NCI-H2196 (cell line): ENCODE measurements around the gene TTC29.
"Not testable (repeated sequence)": the region's sequence is repeated elsewhere in the genome, so short reads cannot be mapped to it uniquely, and the experiment has no call there.

Experiments
- DNase-seq: peaks from one replicate; lab custom pipeline; 2025; ENCODE audit not compliant: unreplicated experiment; lab: John Stamatoyannopoulos, UW

TTC29 gene

GRCh38 chr4:146883070-146883469, 62.6 kb downstream of the TTC29 start:
- DNase-seq = no peak

GRCh38 chr4:146857298-146857697, 88.4 kb downstream of the TTC29 start:
- no peak for DNase-seq

- DNase-seq = no peak
These were observed 89.9 kb downstream of the TTC29 start for GRCh38 chr4:146855761-146856160.

- DNase-seq = no peak
These were observed 93.3 kb downstream of the TTC29 start for GRCh38 chr4:146852360-146852759.

GRCh38 chr4:146847345-146847744, 98.3 kb downstream of the TTC29 start:
- DNase-seq = no peak

GRCh38 chr4:146846882-146847281, 98.8 kb downstream of the TTC29 start:
- DNase-seq = no peak

- DNase-seq = no peak
These were observed 100.9 kb downstream of the TTC29 start for GRCh38 chr4:146844761-146845160.

GRCh38 chr4:146842876-146843275, 102.8 kb downstream of the TTC29 start:
- DNase-seq = no peak

- no peak for DNase-seq
These were observed 104.9 kb downstream of the TTC29 start for GRCh38 chr4:146840731-146841130.

GRCh38 chr4:146835096-146835495, 110.6 kb downstream of the TTC29 start:
- no peak for DNase-seq

- DNase-seq = no peak
These were observed 111.2 kb downstream of the TTC29 start for GRCh38 chr4:146834263-146835034.

- no peak for DNase-seq
These were observed 112.1 kb downstream of the TTC29 start for GRCh38 chr4:146833530-146833929.

- not testable (repeated sequence) for DNase-seq
These were observed 122.7 kb downstream of the TTC29 start for GRCh38 chr4:146822980-146823379.

GRCh38 chr4:146814750-146815149, 130.9 kb downstream of the TTC29 start:
- DNase-seq = no peak

- DNase-seq = no peak
These were observed 150.0 kb downstream of the TTC29 start for GRCh38 chr4:146795711-146796110.

GRCh38 chr4:146793727-146794126, 151.9 kb downstream of the TTC29 start:
- no peak for DNase-seq

GRCh38 chr4:146791439-146791838, 154.2 kb downstream of the TTC29 start:
- DNase-seq = no peak

- no peak for DNase-seq
These were observed 155.1 kb downstream of the TTC29 start for GRCh38 chr4:146790515-146790914.

GRCh38 chr4:146787731-146788130, 157.9 kb downstream of the TTC29 start:
- no peak for DNase-seq

GRCh38 chr4:146776691-146777090, 169.0 kb downstream of the TTC29 start:
- no peak for DNase-seq

- DNase-seq = no peak
These were observed 182.1 kb downstream of the TTC29 start for GRCh38 chr4:146763560-146763959.

- no peak for DNase-seq
These were observed 183.6 kb downstream of the TTC29 start for GRCh38 chr4:146762016-146762415.

- DNase-seq = no peak
These were observed 203.2 kb downstream of the TTC29 start for GRCh38 chr4:146742416-146742815.
